GM18951 (cell line): ENCODE data around the gene NTM.

Source experiments
- POLR2A ChIP-seq: IDR thresholded peaks from 4 replicates; pipeline ENCODE4 v1.6.1; 2011; ENCODE audit warnings: mild to moderate bottlenecking; ENCODE audit not compliant: insufficient read length, insufficient read depth; ENCODE audit errors: extremely low read depth
- in situ Hi-C: fragments of 300-500 bp; cut with MboI; formaldehyde crosslinking; loops from one replicate; pipeline ENCODE4 v1.12.0; 2022; ENCODE audit warnings: low sequenced_read_pairs, mixed read lengths, inconsistent platforms; ENCODE audit not compliant: unreplicated experiment

The NTM gene

DNA sequence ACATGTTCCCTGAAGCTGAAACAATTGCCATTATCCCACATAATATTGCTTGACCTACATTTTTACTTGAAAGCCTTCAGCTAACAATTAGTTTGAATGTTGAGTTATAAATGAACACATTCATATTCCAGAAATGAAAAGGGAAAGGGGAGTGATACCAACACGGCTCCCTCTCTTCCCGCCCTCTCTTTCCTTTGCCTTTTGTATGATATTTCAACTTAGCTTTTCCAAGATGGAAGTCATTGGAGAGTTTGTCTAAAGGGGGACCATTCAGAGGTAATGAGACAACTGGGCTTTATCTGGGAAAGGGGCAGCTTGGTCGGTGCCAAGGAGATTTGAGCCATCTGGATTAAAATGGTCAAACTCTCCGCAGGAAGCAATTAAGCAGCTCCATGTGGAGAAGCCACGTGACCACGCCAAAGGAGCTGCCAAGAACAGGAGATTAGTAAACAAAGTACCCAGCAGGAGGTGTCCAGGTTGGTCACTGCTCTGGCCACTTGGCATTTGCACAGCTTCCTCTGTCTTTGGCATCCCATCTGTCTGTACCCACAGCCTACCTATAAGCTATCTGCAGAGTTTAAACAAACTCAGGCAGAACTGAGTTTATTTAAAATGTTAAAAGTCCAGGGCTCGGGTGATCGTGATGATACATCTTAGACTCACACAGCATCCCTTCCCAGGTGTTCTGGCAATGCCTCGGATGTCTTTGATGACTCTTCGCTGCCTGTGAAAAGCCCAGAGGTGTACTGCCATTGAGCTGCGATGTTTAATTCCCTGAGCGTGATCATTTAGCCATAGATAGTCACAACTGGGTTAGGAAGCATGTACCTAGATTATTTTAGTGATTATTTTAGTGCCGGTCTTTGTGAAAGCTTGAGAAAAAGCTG lies 735.9 kb downstream of the NTM start:
- in situ Hi-C loops, result no loop called here
- no peak for TF ChIP-seq POLR2A

DNA sequence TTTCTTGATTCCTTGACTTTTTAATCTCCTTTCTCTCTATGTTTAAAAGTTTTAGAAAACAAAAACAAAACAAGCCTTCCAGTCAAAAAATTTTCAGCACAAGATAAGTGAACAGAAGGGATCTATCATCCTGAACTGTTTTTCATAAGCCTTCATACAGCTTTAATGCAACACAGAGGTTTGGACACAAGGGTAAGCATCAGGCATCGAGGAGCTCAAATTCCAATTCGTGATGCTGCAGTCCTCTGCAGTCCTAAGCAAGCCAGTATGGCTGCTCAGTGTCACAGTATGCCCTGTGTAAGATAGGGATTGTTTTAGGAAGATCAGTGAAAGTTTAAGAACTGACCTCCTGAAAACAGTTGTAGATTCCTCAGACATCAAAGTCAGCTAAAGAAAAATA lies 740.9 kb downstream of the NTM start:
- TF ChIP-seq POLR2A, result no peak
- in situ Hi-C loops, result no loop called here

DNA sequence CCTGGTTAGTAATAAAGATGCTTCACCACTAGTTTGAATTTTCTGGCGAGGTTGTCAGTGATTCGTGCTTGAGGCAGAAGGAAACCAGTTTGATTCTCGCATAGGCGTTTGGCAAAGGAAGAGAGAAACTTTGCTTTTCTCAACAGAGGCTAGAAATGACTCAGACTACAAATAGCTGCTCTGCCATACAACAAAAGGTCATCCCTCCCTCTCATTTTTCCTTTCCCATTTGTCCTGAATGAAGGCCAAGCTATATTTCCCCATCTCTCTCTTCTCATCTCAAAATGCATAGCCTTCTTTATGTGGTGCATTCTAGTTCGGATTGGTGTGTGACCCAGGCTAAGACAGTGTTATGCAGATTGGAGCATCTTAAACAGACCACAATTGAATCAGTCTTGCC lies 741.4 kb downstream of the NTM start:
- in situ Hi-C loops, result no loop called here
- no peak for TF ChIP-seq POLR2A

- no peak for TF ChIP-seq POLR2A
- in situ Hi-C loops, result no loop called here
These were observed 742.4 kb downstream of the NTM start for GRCh38 chr11:132112846-132113245.

GRCh38 chr11:132114185-132114584 lies 743.8 kb downstream of the NTM start:
- TF ChIP-seq POLR2A, result no peak
- in situ Hi-C loops, result no loop called here

DNA sequence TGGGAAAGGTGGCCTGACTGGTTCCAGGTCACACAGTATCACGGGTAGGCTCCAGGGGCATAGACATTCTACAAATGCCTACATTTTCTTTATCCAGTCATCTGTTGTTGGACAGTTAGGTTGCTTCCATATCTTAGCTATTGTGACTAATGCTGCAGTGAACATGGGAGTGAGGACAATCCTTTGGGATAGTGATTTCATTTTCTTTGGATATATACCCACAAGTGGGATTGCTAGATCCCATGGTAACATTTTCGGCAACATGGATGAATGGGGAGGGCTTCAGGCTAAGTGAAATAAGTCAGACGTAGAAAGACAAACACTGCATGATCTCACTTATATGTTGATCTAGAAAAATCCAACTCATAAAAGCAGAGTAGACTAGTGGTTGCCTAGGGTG lies 744.3 kb downstream of the NTM start:
- in situ Hi-C loops, result no loop called here
- no peak for TF ChIP-seq POLR2A

DNA sequence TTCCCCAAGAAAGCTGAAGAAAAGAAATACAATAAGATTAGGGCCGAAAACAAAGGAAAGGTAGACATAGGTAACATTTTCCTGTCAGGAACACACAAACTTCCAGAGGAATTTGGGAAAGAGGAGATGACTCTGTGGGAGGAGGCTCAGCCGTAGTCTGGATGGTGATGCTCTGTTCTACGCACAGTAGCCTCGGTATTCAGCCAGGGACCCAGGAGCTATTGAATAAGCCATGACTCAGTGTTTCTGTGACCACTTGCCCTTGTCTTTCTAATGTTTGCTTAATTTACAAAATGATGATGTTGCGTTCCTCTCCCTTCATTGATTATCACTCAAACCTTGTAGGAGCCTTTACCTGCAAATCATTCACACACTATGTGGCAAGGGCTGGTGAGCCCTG lies 745.0 kb downstream of the NTM start:
- in situ Hi-C loops, result no loop called here
- TF ChIP-seq POLR2A, result no peak

GRCh38 chr11:132116516-132116915 lies 746.1 kb downstream of the NTM start:
- no peak for TF ChIP-seq POLR2A
- in situ Hi-C loops, result no loop called here

DNA sequence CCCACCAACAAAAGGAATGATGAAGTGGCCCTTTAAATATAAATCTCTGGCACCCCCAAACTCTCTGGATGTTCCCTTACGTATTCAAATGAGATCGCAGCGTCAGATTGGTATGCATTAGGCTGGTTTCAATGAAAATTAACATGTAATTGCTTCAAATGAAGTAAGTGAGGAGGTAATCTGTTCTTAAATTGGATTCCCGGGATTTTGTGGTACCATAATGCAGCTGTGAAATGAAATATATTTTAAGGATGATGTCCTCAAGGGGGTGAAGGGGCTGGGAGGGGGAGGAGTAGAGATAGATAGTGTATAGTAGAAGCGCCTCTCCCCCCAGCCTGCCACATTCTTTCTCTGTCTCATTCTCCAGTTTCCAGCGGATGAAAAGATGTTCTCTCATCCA lies 748.2 kb downstream of the NTM start:
- in situ Hi-C loops, result no loop called here
- TF ChIP-seq POLR2A, result no peak

DNA sequence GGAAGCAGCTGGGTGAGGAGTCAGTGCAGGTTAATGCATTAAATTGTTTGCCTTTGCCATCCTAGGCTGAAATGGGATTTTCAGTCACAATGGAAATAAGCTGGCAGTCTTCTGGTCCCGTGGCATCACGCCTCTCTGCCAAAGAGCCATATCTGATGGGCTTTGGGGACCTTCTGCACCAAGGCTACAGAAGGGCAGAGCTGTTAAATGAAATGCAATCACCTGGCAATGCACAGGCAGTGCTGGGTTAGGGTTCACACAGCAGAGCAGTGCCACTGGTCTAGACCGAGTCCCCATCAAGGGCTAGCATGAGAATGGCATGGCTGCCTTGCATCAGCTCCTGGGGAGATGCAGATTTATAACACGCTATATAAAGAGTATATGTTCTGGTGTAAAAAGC lies 749.2 kb downstream of the NTM start:
- no peak for TF ChIP-seq POLR2A
- in situ Hi-C loops, result no loop called here

- in situ Hi-C loops, result no loop called here
- TF ChIP-seq POLR2A, result no peak
These were observed 752.3 kb downstream of the NTM start for GRCh38 chr11:132122735-132123134.

- in situ Hi-C loops, result no loop called here
- TF ChIP-seq POLR2A, result no peak
These were observed 753.0 kb downstream of the NTM start for GRCh38 chr11:132123449-132123848.

- no peak for TF ChIP-seq POLR2A
- in situ Hi-C loops, result no loop called here
These were observed 753.7 kb downstream of the NTM start for GRCh38 chr11:132123854-132124835.

DNA sequence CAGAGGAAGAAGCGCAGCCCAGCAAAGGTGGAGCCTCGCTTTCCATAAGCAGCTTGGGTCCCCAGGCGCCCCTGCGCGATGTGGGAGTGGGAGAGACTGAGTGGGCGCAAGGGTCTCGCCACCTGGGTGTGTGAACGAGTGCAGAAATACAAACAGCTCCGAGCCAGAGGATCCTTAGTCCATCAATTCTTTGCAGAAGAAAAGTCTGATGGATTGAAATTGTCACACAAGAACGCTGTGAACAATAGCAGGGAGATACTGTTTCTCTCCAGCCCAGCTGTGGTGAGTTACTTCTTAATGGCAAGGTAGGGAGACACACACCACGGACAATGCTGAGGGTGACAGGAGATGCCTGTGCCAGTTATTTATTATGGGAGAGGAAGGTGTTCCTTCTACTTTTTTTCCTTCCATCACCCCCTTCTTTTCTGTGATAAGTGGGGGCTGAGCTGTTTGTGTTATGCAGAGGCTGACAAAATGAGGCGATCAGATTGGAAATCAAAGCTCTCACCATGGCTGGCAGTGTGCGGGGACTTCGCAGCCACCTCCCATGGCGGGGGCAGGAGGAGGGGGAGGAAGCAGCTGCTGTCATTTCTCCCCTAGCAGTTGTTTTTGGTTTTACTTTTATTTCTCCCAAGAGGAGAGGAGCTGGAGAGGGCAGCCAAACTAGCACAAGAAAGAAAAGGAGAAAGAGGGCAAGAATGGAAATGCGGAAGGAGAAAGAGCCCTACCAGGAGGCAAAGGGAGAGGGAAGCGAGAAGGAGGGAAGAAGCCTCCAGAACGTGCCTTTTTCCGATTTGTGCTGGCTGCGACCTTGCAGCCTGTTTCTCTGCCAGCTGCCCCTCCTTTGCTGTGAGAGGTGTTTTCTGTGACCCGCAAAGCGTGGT lies 755.8 kb downstream of the NTM start:
- in situ Hi-C loops, result no loop called here
- TF ChIP-seq POLR2A, result no peak
